OCI-LY1 (cell line): ENCODE measurements around the gene ESR2.

ENCODE experiments used
- CTCF ChIP-seq: fragments of 200-600 bp; sonication (generic), shearing (Covaris generic); IDR thresholded peaks from 2 replicates; pipeline ENCODE4 v1.5.1; 2017; ENCODE audit warnings: mild to moderate bottlenecking, antibody characterized with exemption, low read length, moderate library complexity, mixed read lengths
- EZH2 ChIP-seq: fragments of 200-600 bp; sonication (generic), shearing (Covaris generic); IDR thresholded peaks from 2 replicates; pipeline ENCODE4 v1.8.0; 2017; ENCODE audit warnings: borderline replicate concordance, mixed run types, mild to moderate bottlenecking, antibody characterized with exemption, low read length, moderate library complexity, mixed read lengths

GRCh38 chr14:64246688-64247087 lies 47.5 kb downstream of the ESR2 start:
- TF ChIP-seq EZH2 (no peak), CTCF (no peak)
